Measurements from ENCODE around the gene COL4A6. TPM values are rescaled to one million over a fixed set of nuclear protein-coding genes. Genes with fewer than 3 reads are reported as not detected.

COL4A6 gene
- total RNA-seq, 1 experiment from 2014 or later, result 0.28 TPM

- ATAC-seq, result no peak
- TF ChIP-seq TCF7L2 (IDR thresholded peaks at IDR 0.05; ENCODE audit: low read depth, low read length), result no peak
- TF ChIP-seq, protein P1, sequence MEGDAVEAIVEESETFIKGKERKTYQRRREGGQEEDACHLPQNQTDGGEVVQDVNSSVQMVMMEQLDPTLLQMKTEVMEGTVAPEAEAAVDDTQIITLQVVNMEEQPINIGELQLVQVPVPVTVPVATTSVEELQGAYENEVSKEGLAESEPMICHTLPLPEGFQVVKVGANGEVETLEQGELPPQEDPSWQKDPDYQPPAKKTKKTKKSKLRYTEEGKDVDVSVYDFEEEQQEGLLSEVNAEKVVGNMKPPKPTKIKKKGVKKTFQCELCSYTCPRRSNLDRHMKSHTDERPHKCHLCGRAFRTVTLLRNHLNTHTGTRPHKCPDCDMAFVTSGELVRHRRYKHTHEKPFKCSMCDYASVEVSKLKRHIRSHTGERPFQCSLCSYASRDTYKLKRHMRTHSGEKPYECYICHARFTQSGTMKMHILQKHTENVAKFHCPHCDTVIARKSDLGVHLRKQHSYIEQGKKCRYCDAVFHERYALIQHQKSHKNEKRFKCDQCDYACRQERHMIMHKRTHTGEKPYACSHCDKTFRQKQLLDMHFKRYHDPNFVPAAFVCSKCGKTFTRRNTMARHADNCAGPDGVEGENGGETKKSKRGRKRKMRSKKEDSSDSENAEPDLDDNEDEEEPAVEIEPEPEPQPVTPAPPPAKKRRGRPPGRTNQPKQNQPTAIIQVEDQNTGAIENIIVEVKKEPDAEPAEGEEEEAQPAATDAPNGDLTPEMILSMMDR (IDR thresholded peaks at IDR 0.05), result no peak
- TF ChIP-seq REST (IDR thresholded peaks at IDR 0.05; ENCODE audit: insufficient read depth in 1 of 2, low read depth in 2 of 2, low read length in 1 of 2), result no peak
- no peak for TF ChIP-seq SIN3A (IDR thresholded peaks at IDR 0.05; ENCODE audit: borderline replicate concordance, insufficient read depth, low read depth, low read length)
- BruUV-seq (replicated peaks), result no TSS peak
- no peak overlapping the region for H3K4me3 ChIP-seq (ENCODE audit: low read depth in 2 of 2, low read length in 2 of 2)
- no peaks in the 10 kb centered on the region; the same call in 1 of the 2 replicates for H3K27me3 ChIP-seq (ENCODE audit: control insufficient read depth, insufficient read depth, low read length)
- no peak for DNase-seq (ENCODE audit: low read depth, low spot score)
- H3K27ac ChIP-seq (ENCODE audit: low read length), result no peak overlapping the region
- intact Hi-C loops (cut with micrococcal nuclease; ENCODE audit: unreplicated experiment), result loop anchor here (10.0 kb wide), 1 partner anchor 79 kb away; no protein-coding TSS in a partner anchor
- H3K36me3 ChIP-seq (ENCODE audit: control insufficient read depth, insufficient read depth, low read length), result no peaks in the 10 kb centered on the region
- in situ Hi-C loops (cut with HindIII; ENCODE audit: low pct_unique_long_range_greater_than_20kb, low sequenced_read_pairs), result no loop called here
- no peaks in the 10 kb centered on the region for H3K4me1 ChIP-seq (ENCODE audit: control insufficient read depth, insufficient read depth, low read length)
- ChIA-PET POLR2A (no interaction called here), CTCF (interaction anchor here (0.7 kb wide), 1 partner anchor 409 kb away, joined by 3 read pairs; no protein-coding TSS in a partner anchor)
- H3K9me3 ChIP-seq (ENCODE audit: control insufficient read depth, insufficient read depth, low read depth, low read length), result no peaks in the 10 kb centered on the region
Observed at GRCh38 chrX:108303682-108304081, 134.5 kb downstream of the COL4A6 start.

- CTCF ChIA-PET, result no interaction called here
- no peak for ATAC-seq
- no peak overlapping the region for H3K27ac ChIP-seq (ENCODE audit: low read length)
Observed at GRCh38 chrX:108299704-108300103, 138.5 kb downstream of the COL4A6 start.

More at GRCh38 chrX:108299704-108300103, 138.5 kb downstream of the COL4A6 start:
- TF ChIP-seq SIN3A (IDR thresholded peaks at IDR 0.05; ENCODE audit: borderline replicate concordance, insufficient read depth, low read depth, low read length) (no peak), REST (IDR thresholded peaks at IDR 0.05; ENCODE audit: insufficient read depth in 1 of 2, low read depth in 2 of 2, low read length in 1 of 2) (no peak), POLR2AphosphoS5 (IDR thresholded peaks at IDR 0.05; ENCODE audit: low read depth, low read length) (no peak), TCF7L2 (IDR thresholded peaks at IDR 0.05; ENCODE audit: low read depth, low read length) (no peak)
- TF ChIP-seq, protein P1 (IDR thresholded peaks at IDR 0.05), result no peak
- DNase-seq (ENCODE audit: low read depth, low spot score), result no peak
- intact Hi-C loops (cut with micrococcal nuclease; ENCODE audit: unreplicated experiment), result loop anchor here (10.0 kb wide), 1 partner anchor 75 kb away; no protein-coding TSS in a partner anchor
- Histone ChIP-seq H3K9me3 (ENCODE audit: control insufficient read depth, insufficient read depth, low read depth, low read length) (no peaks in the 10 kb centered on the region), H3K4me1 (ENCODE audit: control insufficient read depth, insufficient read depth, low read length) (no peaks in the 10 kb centered on the region), H3K4me3 (ENCODE audit: low read depth in 2 of 2, low read length in 2 of 2) (no peak overlapping the region), H3K36me3 (ENCODE audit: control insufficient read depth, insufficient read depth, low read length) (no peaks in the 10 kb centered on the region), H3K27me3 (ENCODE audit: control insufficient read depth, insufficient read depth, low read length) (no peaks in the 10 kb centered on the region)
- POLR2A ChIA-PET, result no interaction called here
- no TSS peak for BruUV-seq (replicated peaks)
- in situ Hi-C loops (cut with HindIII; ENCODE audit: low pct_unique_long_range_greater_than_20kb, low sequenced_read_pairs), result no loop called here
